Tibial nerve (tissue), 4 donors: ENCODE measurements around the gene SELENON.

Experiments
- CTCF ChIP-seq, 5 experiments: fragments of 200-600 bp in 3 of 5; fragments of 450-650 bp in 2 of 5; sonication (generic) in 3 of 5; IDR thresholded peaks; one replicate each; pipeline ENCODE4 v1.5.1; 2016 to 2019; ENCODE audit warnings: antibody characterized with exemption in 5 of 5, mild to moderate bottlenecking in 3 of 5, moderate library complexity in 2 of 5
- EP300 ChIP-seq, 2 donors: sonication (generic); formaldehyde crosslinking; IDR thresholded peaks; one replicate each; pipeline ENCODE4 v1.6.1; 2017; ENCODE audit warnings: antibody characterized with exemption in 2 of 2, mild to moderate bottlenecking in 1 of 2
- POLR2A ChIP-seq, 2 donors: fragments of 450-650 bp; IDR thresholded peaks; one replicate each; pipeline ENCODE4 v1.6.1; 2017; ENCODE audit warnings: antibody characterized with exemption in 2 of 2, mild to moderate bottlenecking in 2 of 2, moderate library complexity in 2 of 2

- TF ChIP-seq CTCF (IDR thresholded peaks at IDR 0.05) (no peak), POLR2A (IDR thresholded peaks at IDR 0.05) (no peak), EP300 (IDR thresholded peaks at IDR 0.05) (no peak)
Measured at GRCh38 chr1:25750923-25751605, 48.9 kb upstream of the SELENON start.
